HepG2 (cell line): ENCODE measurements around the gene ZSWIM6. TPM values are rescaled to one million over a fixed set of nuclear protein-coding genes. Genes with fewer than 3 reads are reported as not detected.

Source experiments
- CREB1 ChIP-seq, 2 experiments: fragments of 450-650 bp in 1 of 2; IDR thresholded peaks; 2 replicates each; pipeline ENCODE4 v1.6.1; 2016 to 2017; ENCODE audit warnings: control low read depth in 1 of 2, mild to moderate bottlenecking in 1 of 2, missing compliant biosample characterization in 1 of 2, missing genetic modification characterization in 1 of 2
- EP300 ChIP-seq, 3 experiments: sonication (generic) in 1 of 3; formaldehyde crosslinking in 1 of 3; IDR thresholded peaks; 2 replicates each; pipeline versions ENCODE4 v1.5.1 to v1.6.1; 2011 to 2020; ENCODE audit warnings: low read depth in 2 of 3, low read length in 2 of 3, borderline replicate concordance in 1 of 3, improper control_type of control experiment in 1 of 3, mild to moderate bottlenecking in 1 of 3, missing genetic modification reagents in 1 of 3, moderate library complexity in 1 of 3
- FOXC1 ChIP-seq: sonication (generic); formaldehyde crosslinking; IDR thresholded peaks from 2 replicates; pipeline ENCODE4 v1.8.0; 2022; ENCODE audit warnings: mild to moderate bottlenecking, missing genetic modification reagents, borderline replicate concordance
- GTF2F1 ChIP-seq: fragments of 150-350 bp; IDR thresholded peaks from 2 replicates; pipeline ENCODE4 v1.6.1; 2014; ENCODE audit warnings: low read length
- RNF2 ChIP-seq: fragments of 450-650 bp; conservative IDR thresholded peaks from 2 replicates; pipeline ENCODE4 v1.6.1; 2016; ENCODE audit warnings: low read depth
- RXRB ChIP-seq: IDR thresholded peaks from 2 replicates; pipeline ENCODE4 v1.6.1; 2016; ENCODE audit warnings: borderline replicate concordance, missing genetic modification reagents, missing compliant biosample characterization
- SIX1 ChIP-seq: sonication (generic); formaldehyde crosslinking; IDR thresholded peaks from 2 replicates; pipeline ENCODE4 v1.4.0; 2020; ENCODE audit warnings: missing genetic modification reagents, borderline replicate concordance
- SP140L ChIP-seq: sonication (generic); formaldehyde crosslinking; IDR thresholded peaks from 2 replicates; pipeline ENCODE4 v1.4.0; 2020; ENCODE audit warnings: missing genetic modification reagents, borderline replicate concordance
- YY1 ChIP-seq: IDR thresholded peaks from 2 replicates; pipeline ENCODE4 v1.6.1; 2011; ENCODE audit warnings: low read length, low read depth, moderate library complexity, mild to moderate bottlenecking; ENCODE audit not compliant: insufficient read depth, insufficient replicate concordance
- ZBTB49 ChIP-seq: sonication (generic); formaldehyde crosslinking; IDR thresholded peaks from 2 replicates; pipeline ENCODE4 v1.4.0; 2020; ENCODE audit warnings: missing genetic modification reagents, borderline replicate concordance
- ZNF337 ChIP-seq: sonication (generic); formaldehyde crosslinking; IDR thresholded peaks from 2 replicates; pipeline ENCODE4 v1.5.1; 2020; ENCODE audit warnings: missing genetic modification reagents, low read depth, mild to moderate bottlenecking, borderline replicate concordance
- ZNF382 ChIP-seq: sonication (generic); formaldehyde crosslinking; IDR thresholded peaks from 2 replicates; pipeline ENCODE4 v1.5.0; 2020; ENCODE audit warnings: missing genetic modification reagents, mild to moderate bottlenecking, borderline replicate concordance
- ZNF556 ChIP-seq: sonication (generic); formaldehyde crosslinking; IDR thresholded peaks from 2 replicates; pipeline ENCODE4 v1.4.0; 2020; ENCODE audit warnings: mild to moderate bottlenecking, missing genetic modification reagents, borderline replicate concordance
- ZNF564 ChIP-seq: sonication (generic); formaldehyde crosslinking; IDR thresholded peaks from 2 replicates; pipeline ENCODE4 v1.8.1; 2023; ENCODE audit warnings: mild to moderate bottlenecking, missing genetic modification reagents
- ZNF570 ChIP-seq: sonication (generic); formaldehyde crosslinking; IDR thresholded peaks from 2 replicates; pipeline ENCODE4 v1.4.0; 2020; ENCODE audit warnings: mild to moderate bottlenecking, missing genetic modification reagents, borderline replicate concordance
- ZNF678 ChIP-seq: sonication (generic); formaldehyde crosslinking; IDR thresholded peaks from 2 replicates; pipeline ENCODE4 v1.4.0; 2020; ENCODE audit warnings: mild to moderate bottlenecking, missing genetic modification reagents
- polyA plus RNA-seq, 8 experiments: library from polyadenylated mRNA; depleted of rRNA in 3 of 8; stranded (reverse) in 7 of 8; unstranded in 1 of 8; fragments of >200 nt; fragmentation: Illumina TruSeq in 4 of 8; extraction: Trizol in 4 of 8; gene quantifications; 2 replicates each; pipeline versions ENCODE4 v1.2.1 to v1.2.3, GENCODE V29; 2011 to 2016; ENCODE audit warnings: low read depth in 4 of 8, missing spikeins in 1 of 8, mixed read lengths in 1 of 8; ENCODE audit not compliant: insufficient read depth in 1 of 8
- total RNA-seq, 5 experiments: library from RNA; depleted of rRNA; stranded (reverse); fragments of >200 nt; fragmentation: Illumina TruSeq; extraction: Trizol; gene quantifications; 2 replicates each; pipeline ENCODE4 v1.2.3, GENCODE V29; 2016; ENCODE audit warnings: low read depth in 1 of 5
- TF ChIP-seq, protein P1 (sequence below): sonication (generic); formaldehyde crosslinking; IDR thresholded peaks from 2 replicates; pipeline ENCODE4 v1.4.0; 2020; ENCODE audit warnings: mild to moderate bottlenecking, missing genetic modification reagents, borderline replicate concordance
- TF ChIP-seq, protein P2 (sequence below): sonication (generic); formaldehyde crosslinking; IDR thresholded peaks from 2 replicates; pipeline ENCODE4 v1.4.0; 2020; ENCODE audit warnings: mild to moderate bottlenecking, missing genetic modification reagents

ZSWIM6 gene
- total and polyA plus RNA-seq, 2 of the 13 experiments (the other 11 are each of a cell fraction or from before 2014, with no cell fraction given): 0.82 to 1.9 TPM

- no peak for TF ChIP-seq ZNF337 (CRISPR knock-in tag)
- no peak for TF ChIP-seq YY1
- TF ChIP-seq ZNF564 (CRISPR knock-in tag): no peak
- no peak for TF ChIP-seq FOXC1 (CRISPR knock-in tag)
- TF ChIP-seq SP140L (CRISPR knock-in tag): 0 out of 2 replicates have a peak, but pooled peaks have one; percentile 66
- TF ChIP-seq ZBTB49 (CRISPR knock-in tag): no peak
- no peak for TF ChIP-seq GTF2F1
- peak; percentile 52; the same call in 1 of the 2 replicates for TF ChIP-seq RXRB (CRISPR knock-in tag)
- TF ChIP-seq ZNF570 (CRISPR knock-in tag): no peak
- peak; percentile 84; the same call in 1 of the 2 replicates for TF ChIP-seq ZNF556
- TF ChIP-seq ZNF382 (CRISPR knock-in tag): no peak
- TF ChIP-seq SIX1 (CRISPR knock-in tag): peak; percentile 82; the same call in 1 of the 2 replicates
- TF ChIP-seq, protein P1, sequence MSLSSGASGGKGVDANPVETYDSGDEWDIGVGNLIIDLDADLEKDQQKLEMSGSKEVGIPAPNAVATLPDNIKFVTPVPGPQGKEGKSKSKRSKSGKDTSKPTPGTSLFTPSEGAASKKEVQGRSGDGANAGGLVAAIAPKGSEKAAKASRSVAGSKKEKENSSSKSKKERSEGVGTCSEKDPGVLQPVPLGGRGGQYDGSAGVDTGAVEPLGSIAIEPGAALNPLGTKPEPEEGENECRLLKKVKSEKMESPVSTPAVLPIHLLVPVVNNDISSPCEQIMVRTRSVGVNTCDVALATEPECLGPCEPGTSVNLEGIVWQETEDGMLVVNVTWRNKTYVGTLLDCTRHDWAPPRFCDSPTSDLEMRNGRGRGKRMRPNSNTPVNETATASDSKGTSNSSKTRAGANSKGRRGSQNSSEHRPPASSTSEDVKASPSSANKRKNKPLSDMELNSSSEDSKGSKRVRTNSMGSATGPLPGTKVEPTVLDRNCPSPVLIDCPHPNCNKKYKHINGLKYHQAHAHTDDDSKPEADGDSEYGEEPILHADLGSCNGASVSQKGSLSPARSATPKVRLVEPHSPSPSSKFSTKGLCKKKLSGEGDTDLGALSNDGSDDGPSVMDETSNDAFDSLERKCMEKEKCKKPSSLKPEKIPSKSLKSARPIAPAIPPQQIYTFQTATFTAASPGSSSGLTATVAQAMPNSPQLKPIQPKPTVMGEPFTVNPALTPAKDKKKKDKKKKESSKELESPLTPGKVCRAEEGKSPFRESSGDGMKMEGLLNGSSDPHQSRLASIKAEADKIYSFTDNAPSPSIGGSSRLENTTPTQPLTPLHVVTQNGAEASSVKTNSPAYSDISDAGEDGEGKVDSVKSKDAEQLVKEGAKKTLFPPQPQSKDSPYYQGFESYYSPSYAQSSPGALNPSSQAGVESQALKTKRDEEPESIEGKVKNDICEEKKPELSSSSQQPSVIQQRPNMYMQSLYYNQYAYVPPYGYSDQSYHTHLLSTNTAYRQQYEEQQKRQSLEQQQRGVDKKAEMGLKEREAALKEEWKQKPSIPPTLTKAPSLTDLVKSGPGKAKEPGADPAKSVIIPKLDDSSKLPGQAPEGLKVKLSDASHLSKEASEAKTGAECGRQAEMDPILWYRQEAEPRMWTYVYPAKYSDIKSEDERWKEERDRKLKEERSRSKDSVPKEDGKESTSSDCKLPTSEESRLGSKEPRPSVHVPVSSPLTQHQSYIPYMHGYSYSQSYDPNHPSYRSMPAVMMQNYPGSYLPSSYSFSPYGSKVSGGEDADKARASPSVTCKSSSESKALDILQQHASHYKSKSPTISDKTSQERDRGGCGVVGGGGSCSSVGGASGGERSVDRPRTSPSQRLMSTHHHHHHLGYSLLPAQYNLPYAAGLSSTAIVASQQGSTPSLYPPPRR (CRISPR knock-in tag): peak; percentile 62; the same call in 1 of the 2 replicates
- TF ChIP-seq CREB1 (IDR thresholded peaks at IDR 0.05): peak; percentile 38
- TF ChIP-seq CREB1 (CRISPR knock-in tag; IDR thresholded peaks at IDR 0.05): peak; percentile 52; the same call in 1 of the 2 replicates
- peak; percentile 83 to 84; a peak in 3 of 4 replicates for TF ChIP-seq EP300 (IDR thresholded peaks at IDR 0.05; ENCODE audit: low read depth in 2 of 2, low read length in 2 of 2)
- peak; percentile 84; the same call in 1 of the 2 replicates for TF ChIP-seq EP300 (CRISPR knock-in tag; IDR thresholded peaks at IDR 0.05; ENCODE audit: borderline replicate concordance)
- TF ChIP-seq, protein P2, sequence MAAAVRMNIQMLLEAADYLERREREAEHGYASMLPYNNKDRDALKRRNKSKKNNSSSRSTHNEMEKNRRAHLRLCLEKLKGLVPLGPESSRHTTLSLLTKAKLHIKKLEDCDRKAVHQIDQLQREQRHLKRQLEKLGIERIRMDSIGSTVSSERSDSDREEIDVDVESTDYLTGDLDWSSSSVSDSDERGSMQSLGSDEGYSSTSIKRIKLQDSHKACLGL (CRISPR knock-in tag): 0 out of 2 replicates have a peak, but pooled peaks have one; percentile 28
- no peak for TF ChIP-seq RNF2
- no peak for TF ChIP-seq ZNF678 (CRISPR knock-in tag)
Observed at GRCh38 chr5:61301341-61302199, 30.5 kb upstream of the ZSWIM6 start (continued).
